K562 (cell line): Measurements from ENCODE around the gene LIX1L. TPM values are rescaled to one million over a fixed set of nuclear protein-coding genes. Genes with fewer than 3 reads are reported as not detected.

ENCODE experiments used
- ATAC-seq: fragments of 200-7000 bp; cut with Tn5 transposase; 3 replicates; pipeline ENCODE4 v1.9.1; 2020; ENCODE audit warnings: moderate library complexity
- BruUV-seq: library from RNA; stranded (reverse); fragments of 400-500 nt; replicated peaks from 2 replicates; lab custom pipeline; 2021; lab: Mats Ljungman, UMichigan
- CTCF ChIA-PET: fragments of 300-600 bp; formaldehyde crosslinking; extraction: SDS; loops from one replicate; lab custom pipeline; 2021; ENCODE audit warnings: low intra/inter-chr PET ratio; lab: Yijun Ruan, JAX
- POLR2A ChIA-PET: fragments of 300-600, 350-650 bp; sonication (Branson Sonifier 250); formaldehyde crosslinking; extraction: SDS; loops from one replicate; lab custom pipeline; 2021; ENCODE audit warnings: antibody characterized with exemption, inconsistent platforms; lab: Yijun Ruan, JAX
- DNase-seq, 4 experiments: peaks; one replicate each; pipeline versions ENCODE4 v3.0.0 to v3.0.0-alpha.2; 2011 to 2018; ENCODE audit warnings: low spot score in 3 of 4, mixed read lengths in 3 of 4; ENCODE audit errors: extremely low read depth in 1 of 4
- FAIRE-seq: peaks from 2 replicates; lab custom pipeline; 2011; peaks lifted over from hg19 to GRCh38; lab: Jason Lieb, UNC
- H2AFZ ChIP-seq: 2 replicates; pipeline ENCODE4 v1.6.0; 2011; ENCODE audit warnings: low read depth, low read length, control low read depth, inconsistent platforms
- H3K27ac ChIP-seq: fragments of 200-600 bp; 3 replicates; pipeline ENCODE4 v1.8.0; 2011; ENCODE audit warnings: low read depth, mild to moderate bottlenecking, control low read depth, inconsistent platforms, low read length, moderate library complexity, mixed read lengths; ENCODE audit errors: extremely low read depth
- H3K27me3 ChIP-seq, 2 experiments: fragments of 300-600 bp in 1 of 2; 2 replicates in 1 of 2; 3 replicates in 1 of 2; pipeline versions ENCODE4 v1.6.0 to v1.8.0; 2011; ENCODE audit warnings: inconsistent platforms in 2 of 2, low read length in 2 of 2, mild to moderate bottlenecking in 1 of 2, mixed read lengths in 1 of 2, moderate library complexity in 1 of 2; ENCODE audit not compliant: control insufficient read depth in 2 of 2, insufficient read depth in 2 of 2
- H3K36me3 ChIP-seq: fragments of 300-600 bp; 3 replicates; pipeline ENCODE4 v1.8.0; 2011; ENCODE audit warnings: mild to moderate bottlenecking, low read length, inconsistent platforms; ENCODE audit not compliant: control insufficient read depth, insufficient read depth
- H3K4me1 ChIP-seq, 2 experiments: fragments of 200-600 bp in 1 of 2; replicated peaks in 1 of 2; 2 replicates in 1 of 2; 3 replicates in 1 of 2; pipeline versions ENCODE4 v1.5.1 to v1.8.0; 2011; ENCODE audit warnings: inconsistent platforms in 2 of 2, low read length in 2 of 2, mild to moderate bottlenecking in 1 of 2, mixed read lengths in 1 of 2, moderate library complexity in 1 of 2; ENCODE audit not compliant: control insufficient read depth in 2 of 2, insufficient read depth in 2 of 2
- H3K4me2 ChIP-seq: 2 replicates; pipeline ENCODE4 v1.6.1; 2011; ENCODE audit warnings: low read length, control low read depth, inconsistent platforms, mixed read lengths; ENCODE audit not compliant: insufficient read depth
- H3K4me3 ChIP-seq: fragments of 200-600 bp; sonication (generic), shearing (Covaris generic); 2 replicates; pipeline ENCODE4 v1.5.1; 2016; ENCODE audit warnings: control low read depth, inconsistent platforms
- H3K79me2 ChIP-seq: fragments of 200-600 bp; 3 replicates; pipeline ENCODE4 v1.8.0; 2011; ENCODE audit warnings: low read length, inconsistent platforms; ENCODE audit not compliant: control insufficient read depth, insufficient read depth
- H3K9ac ChIP-seq, 2 experiments: 2 replicates each; pipeline versions ENCODE4 v1.6.0 to v1.6.1; 2011; ENCODE audit warnings: low read depth in 2 of 2, low read length in 2 of 2, control low read depth in 1 of 2, inconsistent platforms in 1 of 2, mild to moderate bottlenecking in 1 of 2, mixed read lengths in 1 of 2; ENCODE audit not compliant: insufficient read depth in 1 of 2
- H3K9me1 ChIP-seq: one replicate; pipeline ENCODE4 v1.6.0; 2011; ENCODE audit warnings: inconsistent platforms, mild to moderate bottlenecking, low read length, moderate library complexity; ENCODE audit not compliant: control insufficient read depth, insufficient read depth
- H3K9me3 ChIP-seq: replicated peaks from 2 replicates; pipeline ENCODE4 v1.5.1; 2011; ENCODE audit warnings: low read depth, low read length, inconsistent platforms; ENCODE audit not compliant: control insufficient read depth, insufficient read depth
- H4K20me1 ChIP-seq: replicated peaks from 2 replicates; pipeline ENCODE4 v1.6.1; 2011; ENCODE audit warnings: low read length, inconsistent platforms, mixed read lengths; ENCODE audit not compliant: control insufficient read depth, insufficient read depth
- ARNT ChIP-seq, 2 experiments: fragments of 450-650 bp; IDR thresholded peaks; 2 replicates each; pipeline ENCODE4 v1.6.1; 2016; ENCODE audit warnings: mild to moderate bottlenecking in 1 of 2
- IFI16 ChIP-seq: fragments of 250-450 bp; sonication (Bioruptor Pico); IDR thresholded peaks from 2 replicates; pipeline ENCODE4 v2.1.2; 2022; ENCODE audit warnings: mild to moderate bottlenecking, inconsistent platforms
- MAFK ChIP-seq: IDR thresholded peaks from 2 replicates; pipeline ENCODE4 v1.6.1; 2011; ENCODE audit warnings: low read length, improper control_type of control experiment
- MAZ ChIP-seq, 2 experiments: fragments of 450-650 bp in 1 of 2; sonication (generic) in 1 of 2; formaldehyde crosslinking; IDR thresholded peaks in 1 of 2; conservative IDR thresholded peaks in 1 of 2; 2 replicates each; pipeline versions ENCODE4 v1.4.0 to v1.5.0; 2020; ENCODE audit warnings: mild to moderate bottlenecking in 1 of 2, missing genetic modification reagents in 1 of 2
- PTRF ChIP-seq: fragments of 450-650 bp; IDR thresholded peaks from 2 replicates; pipeline ENCODE4 v1.6.1; 2016; ENCODE audit warnings: mild to moderate bottlenecking, missing genetic modification characterization, missing compliant biosample characterization
- RBM22 ChIP-seq: fragments of 200-400 bp; formaldehyde crosslinking; IDR thresholded peaks from 2 replicates; pipeline ENCODE4 v1.6.1; 2018; ENCODE audit warnings: low read length, low read depth; ENCODE audit not compliant: poor library complexity, severe bottlenecking
- RFX7 ChIP-seq: fragments of 250-450 bp; sonication (Bioruptor Pico); IDR thresholded peaks from 2 replicates; pipeline ENCODE4 v1.5.1; 2021; ENCODE audit warnings: mild to moderate bottlenecking
- TCF3 ChIP-seq: sonication (generic); formaldehyde crosslinking; IDR thresholded peaks from 2 replicates; pipeline ENCODE4 v1.4.0; 2020; ENCODE audit warnings: mild to moderate bottlenecking, missing genetic modification reagents
- ZNF57 ChIP-seq: fragments of 450-650 bp; formaldehyde crosslinking; IDR thresholded peaks from 2 replicates; pipeline ENCODE4 v1.4.0; 2020; ENCODE audit warnings: mild to moderate bottlenecking, moderate library complexity
- WGBS: fragments of 100-300 bp; shearing (Covaris generic); methylation state at CpG from one replicate; pipeline ENCODE4 v1.1.6; 2016; ENCODE audit warnings: low coverage, mixed read lengths; ENCODE audit not compliant: insufficient coverage; ENCODE audit errors: missing lambda C conversion rate; 5-methylcytosine and 5-hydroxymethylcytosine counted together
- in situ Hi-C: fragments of 300-500 bp; cut with MboI; formaldehyde crosslinking; loops from 4 replicates; pipeline ENCODE4 v1.15.0; 2018; ENCODE audit warnings: inconsistent platforms, mixed read lengths
- intact Hi-C: fragments of 100-400 bp; cut with micrococcal nuclease; formaldehyde crosslinking; loops from 2 replicates; pipeline ENCODE4 v1.14.2; 2022
- polyA plus RNA-seq, 8 experiments: library from polyadenylated mRNA; depleted of rRNA in 4 of 8; stranded (reverse) in 5 of 8; unstranded in 3 of 8; fragments of >200 nt; fragmentation: Nextera tagmentation in 2 of 8; fragmentation: Illumina TruSeq in 1 of 8; extraction: Ambion mirVana in 2 of 8; extraction: Trizol in 1 of 8; gene quantifications; 2 replicates each; pipeline versions ENCODE4 v1.2.1 to v1.2.3, GENCODE V29; 2011 to 2014; ENCODE audit warnings: inconsistent platforms in 1 of 8, missing spikeins in 1 of 8
- total RNA-seq, 7 experiments: library from RNA; depleted of rRNA in 6 of 7; stranded (reverse); fragments of >200 nt in 6 of 7; fragmentation: Illumina TruSeq in 2 of 7; extraction: Trizol in 2 of 7; gene quantifications; 2 replicates each; pipeline versions ENCODE4 v1.2.1 to v1.2.3, GENCODE V29; 2011 to 2021; ENCODE audit warnings: low replicate concordance in 1 of 7
- TF ChIP-seq, protein P1 (sequence below): sonication (generic); formaldehyde crosslinking; IDR thresholded peaks from 2 replicates; pipeline ENCODE4 v1.8.0; 2022; ENCODE audit warnings: mild to moderate bottlenecking, missing genetic modification reagents
- TF ChIP-seq, protein P2 (sequence below): sonication (generic); formaldehyde crosslinking; IDR thresholded peaks from 2 replicates; pipeline ENCODE4 v1.9.0; 2022; ENCODE audit warnings: mild to moderate bottlenecking, missing genetic modification reagents
- TF ChIP-seq, protein P3 (sequence below), 2 experiments: fragments of 450-650 bp; IDR thresholded peaks; 2 replicates each; pipeline ENCODE4 v1.6.1; 2016; ENCODE audit warnings: mild to moderate bottlenecking in 2 of 2, borderline replicate concordance in 1 of 2, low read depth in 1 of 2, moderate library complexity in 1 of 2

The LIX1L gene
- total and polyA plus RNA-seq, 9 of the 15 experiments (the other 6 are each of a cell fraction or from before 2014, with no cell fraction given) = 4.6 to 26.5 (median 12.5) TPM

DNA sequence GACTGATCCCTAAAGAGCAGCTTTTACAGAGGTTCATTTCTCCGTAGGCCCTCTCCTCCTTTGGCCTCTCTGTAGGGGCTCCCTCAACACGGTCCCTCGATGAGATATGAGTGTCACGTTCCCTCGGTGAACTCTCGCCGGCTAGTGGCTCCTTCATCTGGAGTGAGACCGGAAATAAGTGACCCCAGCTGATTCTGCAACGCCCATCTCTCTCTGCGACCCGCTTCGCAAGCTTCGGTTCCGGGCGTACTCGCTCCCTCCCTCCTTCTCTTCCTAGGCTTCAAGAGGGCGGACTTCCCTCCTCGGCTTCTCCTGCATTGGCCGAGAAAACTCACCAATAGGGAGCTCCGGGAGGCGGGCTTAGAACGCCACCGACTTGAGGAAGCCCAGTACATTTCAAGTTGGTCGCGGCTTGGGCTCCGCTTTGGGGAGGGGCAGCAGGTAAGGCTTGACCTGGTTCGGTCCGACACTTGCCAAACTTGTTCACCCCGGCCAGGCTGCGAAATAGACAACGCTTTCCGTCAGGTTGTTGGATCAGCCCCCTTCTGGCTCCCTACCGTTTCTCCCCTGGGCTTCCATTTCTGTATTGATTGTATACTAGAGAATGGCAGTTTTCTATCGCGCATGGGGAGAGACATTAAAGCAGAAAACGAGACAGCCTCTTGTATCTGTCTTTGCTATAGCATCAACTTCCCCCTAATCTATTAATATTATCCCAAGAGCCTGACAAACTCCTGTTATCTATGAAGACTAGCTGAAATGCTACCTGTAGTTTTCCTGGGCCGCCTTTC, 6.7 kb upstream of the LIX1L start, which contains the start of the genes ANKRD34A and POLR3GL:
TSS of gene ANKRD34A (minus strand) at position 248 of the 791 bp plus-strand sequence. CDS start 2,816 bp downstream, outside the sequence.
TSS of gene POLR3GL (plus strand) at position 363 of the 791 bp plus-strand sequence. CDS start 10,176 bp downstream, outside the sequence.
- Histone ChIP-seq H3K27ac (peak within 1 kb of the TSS; percentile 87), H2AFZ (peak within 1 kb of the TSS; percentile 94), H3K9me3 (peaks cover 5% of the 10 kb centered on the region; the same call in 1 of the 2 replicates), H3K4me2 (peak within 1 kb of the TSS; percentile 86), H3K79me2 (peaks cover 24% of the 10 kb centered on the region), H3K4me1 (peaks cover 23 to 36% of the 10 kb centered on the region in 2 experiments; a peak in 4 of 5 replicates), H3K36me3 (no peaks in the 10 kb centered on the region), H3K27me3 (no peaks in the 10 kb centered on the region; a peak in 1 of 5 replicates), H4K20me1 (no peaks in the 10 kb centered on the region), H3K4me3 (peak within 1 kb of the TSS; percentile 63), H3K9me1 (no peaks in the 10 kb centered on the region), H3K9ac (peak within 1 kb of the TSS; percentile 88 to 91)
- FAIRE-seq = peak; percentile 99
- ATAC-seq = peak; percentile 98
- ChIA-PET CTCF (no interaction called here), POLR2A (interaction anchor here (0.7 to 4.0 kb wide), 16 partner anchors 10 to 119 kb away, joined by 3 to 50 read pairs (median 6); partner anchors contain the start of genes NUDT17, PEX11B, RBM8A and TXNIP)
- BruUV-seq = TSS peak; percentile 90
- WGBS = under 1% methylated on average over 37 of the region's 37 CpGs
- in situ Hi-C loops (no loop called here), intact Hi-C loops (loop anchor here (1.0 kb wide), 1 partner anchor 15 kb away; no protein-coding TSS in a partner anchor)
- DNase-seq = peak; percentile 92 to 98 (median 94)
- TF ChIP-seq MAFK (no peak), RBM22 (no peak), PTRF (tag) (no peak), IFI16 (CRISPR knock-in tag) (no peak), RFX7 (CRISPR knock-in tag) (no peak), MAZ (CRISPR knock-in tag; conservative IDR thresholded peaks at IDR 0.05 in 1 of 2, IDR thresholded peaks at IDR 0.05 in 1 of 2) (peak; percentile 56 to 83; a peak in 3 of 4 replicates), ARNT (IDR thresholded peaks at IDR 0.05) (peak in 1 of 2 experiments; percentile 18; a peak in 2 of 4 replicates), ZNF57 (CRISPR knock-in tag) (no peak), TCF3 (CRISPR knock-in tag) (peak; percentile 7; the same call in 1 of the 2 replicates)
- TF ChIP-seq, protein P1, sequence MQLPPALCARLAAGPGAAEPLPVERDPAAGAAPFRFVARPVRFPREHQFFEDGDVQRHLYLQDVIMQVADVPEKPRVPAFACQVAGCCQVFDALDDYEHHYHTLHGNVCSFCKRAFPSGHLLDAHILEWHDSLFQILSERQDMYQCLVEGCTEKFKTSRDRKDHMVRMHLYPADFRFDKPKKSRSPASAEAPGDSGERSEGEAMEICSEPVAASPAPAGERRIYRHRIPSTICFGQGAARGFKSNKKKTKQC (CRISPR knock-in tag) = no peak
- TF ChIP-seq, protein P2, sequence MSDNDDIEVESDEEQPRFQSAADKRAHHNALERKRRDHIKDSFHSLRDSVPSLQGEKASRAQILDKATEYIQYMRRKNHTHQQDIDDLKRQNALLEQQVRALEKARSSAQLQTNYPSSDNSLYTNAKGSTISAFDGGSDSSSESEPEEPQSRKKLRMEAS (CRISPR knock-in tag) = no peak
- TF ChIP-seq, protein P3, sequence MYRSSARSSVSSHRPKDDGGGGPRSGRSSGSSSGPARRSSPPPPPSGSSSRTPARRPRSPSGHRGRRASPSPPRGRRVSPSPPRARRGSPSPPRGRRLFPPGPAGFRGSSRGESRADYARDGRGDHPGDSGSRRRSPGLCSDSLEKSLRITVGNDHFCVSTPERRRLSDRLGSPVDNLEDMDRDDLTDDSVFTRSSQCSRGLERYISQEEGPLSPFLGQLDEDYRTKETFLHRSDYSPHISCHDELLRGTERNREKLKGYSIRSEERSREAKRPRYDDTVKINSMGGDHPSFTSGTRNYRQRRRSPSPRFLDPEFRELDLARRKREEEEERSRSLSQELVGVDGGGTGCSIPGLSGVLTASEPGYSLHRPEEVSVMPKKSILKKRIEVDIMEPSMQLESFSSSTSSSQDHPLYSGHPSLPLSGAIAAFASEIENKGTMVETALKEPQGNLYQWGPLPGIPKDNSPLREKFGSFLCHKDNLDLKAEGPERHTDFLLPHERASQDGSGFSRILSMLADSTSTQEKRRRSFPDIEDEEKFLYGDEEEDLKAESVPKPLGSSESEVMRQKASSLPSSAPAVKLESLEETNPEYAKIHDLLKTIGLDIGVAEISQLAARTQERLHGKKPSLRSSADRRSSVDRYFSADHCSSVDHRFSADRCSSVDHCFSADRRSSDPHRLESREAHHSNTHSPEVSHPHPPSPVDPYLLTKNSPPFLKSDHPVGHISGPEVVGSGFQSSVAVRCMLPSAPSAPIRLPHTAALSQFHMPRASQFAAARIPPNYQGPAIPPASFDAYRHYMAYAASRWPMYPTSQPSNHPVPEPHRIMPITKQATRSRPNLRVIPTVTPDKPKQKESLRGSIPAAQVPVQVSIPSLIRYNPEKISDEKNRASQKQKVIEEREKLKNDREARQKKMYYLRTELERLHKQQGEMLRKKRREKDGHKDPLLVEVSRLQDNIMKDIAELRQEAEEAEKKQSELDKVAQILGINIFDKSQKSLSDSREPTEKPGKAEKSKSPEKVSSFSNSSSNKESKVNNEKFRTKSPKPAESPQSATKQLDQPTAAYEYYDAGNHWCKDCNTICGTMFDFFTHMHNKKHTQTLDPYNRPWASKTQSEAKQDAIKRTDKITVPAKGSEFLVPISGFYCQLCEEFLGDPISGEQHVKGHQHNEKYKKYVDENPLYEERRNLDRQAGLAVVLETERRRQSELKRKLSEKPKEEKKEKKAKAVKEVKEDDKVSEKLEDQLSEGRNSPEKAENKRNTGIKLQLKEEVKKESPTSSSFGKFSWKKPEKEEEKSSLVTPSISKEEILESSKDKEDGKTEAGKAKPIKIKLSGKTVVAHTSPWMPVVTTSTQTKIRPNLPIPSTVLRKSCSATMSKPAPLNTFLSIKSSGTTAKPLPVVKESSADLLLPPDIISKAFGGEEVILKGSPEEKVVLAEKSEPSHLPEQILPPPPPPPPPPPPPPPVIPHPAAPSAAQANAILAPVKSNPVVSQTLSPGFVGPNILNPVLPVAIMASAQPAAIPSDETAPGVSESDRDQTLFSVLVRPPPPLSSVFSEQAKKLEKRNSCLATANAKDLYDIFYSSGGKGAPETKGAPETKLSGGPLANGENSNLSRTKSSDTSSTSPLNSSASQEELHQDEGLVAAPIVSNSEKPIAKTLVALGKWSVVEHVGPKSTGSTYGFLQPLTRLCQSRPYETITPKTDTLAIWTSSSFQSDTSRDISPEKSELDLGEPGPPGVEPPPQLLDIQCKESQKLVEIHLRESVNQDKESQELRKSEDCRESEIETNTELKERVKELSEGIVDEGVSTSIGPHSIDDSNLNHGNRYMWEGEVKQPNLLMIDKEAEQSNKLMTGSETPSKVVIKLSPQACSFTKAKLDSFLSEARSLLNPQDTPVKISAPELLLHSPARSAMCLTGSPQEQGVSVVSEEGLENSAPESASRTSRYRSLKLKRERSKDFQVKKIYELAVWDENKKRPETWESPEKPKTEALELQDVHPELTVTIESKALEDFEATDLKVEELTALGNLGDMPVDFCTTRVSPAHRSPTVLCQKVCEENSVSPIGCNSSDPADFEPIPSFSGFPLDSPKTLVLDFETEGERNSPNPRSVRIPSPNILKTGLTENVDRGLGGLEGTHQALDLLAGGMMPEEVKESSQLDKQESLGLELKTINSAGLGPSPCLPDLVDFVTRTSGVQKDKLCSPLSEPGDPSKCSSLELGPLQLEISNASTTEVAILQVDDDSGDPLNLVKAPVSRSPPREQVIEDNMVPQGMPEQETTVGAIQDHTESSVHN (IDR thresholded peaks at IDR 0.05; ENCODE audit: borderline replicate concordance in 1 of 2, low read depth in 1 of 2) = no peak
